ENCODE data around the gene TARS3.

Gene TARS3

GRCh38 chr15:101623367-101624304, 100.6 kb downstream of the TARS3 start:
- DNase-seq (ENCODE audit: low read depth in 3 of 3) = no peak

- no peak for DNase-seq (ENCODE audit: low read depth in 3 of 3)
Measured at GRCh38 chr15:101621961-101622360, 102.3 kb downstream of the TARS3 start.

GRCh38 chr15:101620671-101621070, 103.6 kb downstream of the TARS3 start:
- no peak for DNase-seq (ENCODE audit: low read depth in 3 of 3)

GRCh38 chr15:101619615-101619865, 104.7 kb downstream of the TARS3 start:
- no peak for DNase-seq (ENCODE audit: low read depth in 3 of 3)

GRCh38 chr15:101618851-101619614, 105.2 kb downstream of the TARS3 start:
- DNase-seq (ENCODE audit: low read depth in 3 of 3) = no peak

GRCh38 chr15:101618076-101618475, 106.2 kb downstream of the TARS3 start:
- no peak for DNase-seq (ENCODE audit: low read depth in 3 of 3)

- no peak for DNase-seq (ENCODE audit: low read depth in 3 of 3)
Measured at GRCh38 chr15:101617390-101617965, 106.8 kb downstream of the TARS3 start.

- DNase-seq (ENCODE audit: low read depth in 3 of 3) = no peak
Measured at GRCh38 chr15:101615986-101616848, 108.1 kb downstream of the TARS3 start.

- no peak for DNase-seq (ENCODE audit: low read depth in 3 of 3)
Measured at GRCh38 chr15:101615414-101615985, 108.8 kb downstream of the TARS3 start.

GRCh38 chr15:101614761-101615160, 109.5 kb downstream of the TARS3 start:
- no peak for DNase-seq (ENCODE audit: low read depth in 3 of 3)

GRCh38 chr15:101614001-101614585, 110.2 kb downstream of the TARS3 start:
- no peak for DNase-seq (ENCODE audit: low read depth in 3 of 3)

- no peak for DNase-seq (ENCODE audit: low read depth in 3 of 3)
Measured at GRCh38 chr15:101613130-101614000, 110.9 kb downstream of the TARS3 start.

- no peak for DNase-seq (ENCODE audit: low read depth in 3 of 3)
Measured at GRCh38 chr15:101612676-101613075, 111.6 kb downstream of the TARS3 start.

- no peak for DNase-seq (ENCODE audit: low read depth in 3 of 3)
Measured at GRCh38 chr15:101611580-101612299, 112.5 kb downstream of the TARS3 start.

GRCh38 chr15:101611007-101611406, 113.3 kb downstream of the TARS3 start:
- no peak for DNase-seq (ENCODE audit: low read depth in 3 of 3)

GRCh38 chr15:101610611-101611000, 113.7 kb downstream of the TARS3 start:
- no peak for DNase-seq (ENCODE audit: low read depth in 3 of 3)

GRCh38 chr15:101609742-101610610, 114.3 kb downstream of the TARS3 start:
- no peak for DNase-seq (ENCODE audit: low read depth in 3 of 3)

GRCh38 chr15:101608201-101608600, 116.1 kb downstream of the TARS3 start:
- no peak for DNase-seq (ENCODE audit: low read depth in 3 of 3)
